NK-92 treated with Interleukin-12 subunit alpha and Interleukin-12 subunit beta, amount 100 ng/mL, for 24 hours (cell line): Measurements from ENCODE around the gene SUMO2.
A peak's percentile ranks its signal among the peaks of the same experiment; 100 is the strongest.
"Not testable (repeated sequence)": the region's sequence is repeated elsewhere in the genome, so short reads cannot be mapped to it uniquely, and the experiment has no call there.

Experiments
- DNase-seq: peaks from one replicate; lab custom pipeline; 2025; lab: John Stamatoyannopoulos, UW

Gene SUMO2

GRCh38 chr17:75144816-75145512, 37.8 kb downstream of the SUMO2 start:
- DNase-seq = no peak

- DNase-seq = no peak
Measured at GRCh38 chr17:75142236-75142971, 40.4 kb downstream of the SUMO2 start.

GRCh38 chr17:75138519-75138918, 44.2 kb downstream of the SUMO2 start:
- no peak for DNase-seq

DNA sequence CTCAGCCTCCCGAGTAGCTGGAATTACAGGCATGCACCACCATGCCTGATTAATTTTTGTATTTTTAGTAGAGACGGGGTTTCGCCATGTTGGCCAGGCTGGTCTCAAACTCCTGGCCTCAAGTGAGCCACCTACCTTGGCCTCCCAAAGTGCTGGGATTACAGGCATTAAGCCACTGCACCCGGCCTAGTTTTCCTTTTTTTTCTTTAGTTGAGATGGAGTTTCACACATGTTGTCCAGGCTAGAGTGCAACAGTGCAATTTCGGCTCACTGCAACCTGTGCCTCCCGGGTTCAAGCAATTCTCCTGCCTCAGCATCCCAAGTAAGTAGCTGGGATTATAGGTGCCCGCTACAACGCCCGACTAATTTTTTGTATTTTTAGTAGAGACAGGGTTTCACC, 45.0 kb downstream of the SUMO2 start:
- DNase-seq = not testable (repeated sequence)

- no peak for DNase-seq
Measured at GRCh38 chr17:75135946-75136345, 46.8 kb downstream of the SUMO2 start.

DNA sequence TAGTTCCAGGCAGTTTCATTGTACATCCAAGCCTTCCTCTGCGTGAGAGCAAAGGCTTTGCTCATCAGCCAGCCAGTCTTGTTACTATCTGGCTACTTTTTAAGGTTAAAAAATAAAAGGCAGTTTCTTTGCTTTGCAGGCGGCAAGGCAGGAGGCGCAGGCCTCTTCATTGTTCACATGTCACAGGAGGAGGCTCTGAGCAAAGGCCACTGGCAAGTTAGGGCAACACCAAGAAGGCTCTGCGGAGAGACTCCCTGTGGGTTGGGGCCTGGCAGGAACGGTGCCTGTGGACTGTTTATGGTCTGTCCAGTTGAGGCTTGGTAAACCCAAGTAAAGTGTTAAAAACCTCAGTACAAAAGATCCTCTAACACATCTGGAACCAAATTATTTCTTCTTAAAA, 47.3 kb downstream of the SUMO2 start:
- DNase-seq = no peak

DNA sequence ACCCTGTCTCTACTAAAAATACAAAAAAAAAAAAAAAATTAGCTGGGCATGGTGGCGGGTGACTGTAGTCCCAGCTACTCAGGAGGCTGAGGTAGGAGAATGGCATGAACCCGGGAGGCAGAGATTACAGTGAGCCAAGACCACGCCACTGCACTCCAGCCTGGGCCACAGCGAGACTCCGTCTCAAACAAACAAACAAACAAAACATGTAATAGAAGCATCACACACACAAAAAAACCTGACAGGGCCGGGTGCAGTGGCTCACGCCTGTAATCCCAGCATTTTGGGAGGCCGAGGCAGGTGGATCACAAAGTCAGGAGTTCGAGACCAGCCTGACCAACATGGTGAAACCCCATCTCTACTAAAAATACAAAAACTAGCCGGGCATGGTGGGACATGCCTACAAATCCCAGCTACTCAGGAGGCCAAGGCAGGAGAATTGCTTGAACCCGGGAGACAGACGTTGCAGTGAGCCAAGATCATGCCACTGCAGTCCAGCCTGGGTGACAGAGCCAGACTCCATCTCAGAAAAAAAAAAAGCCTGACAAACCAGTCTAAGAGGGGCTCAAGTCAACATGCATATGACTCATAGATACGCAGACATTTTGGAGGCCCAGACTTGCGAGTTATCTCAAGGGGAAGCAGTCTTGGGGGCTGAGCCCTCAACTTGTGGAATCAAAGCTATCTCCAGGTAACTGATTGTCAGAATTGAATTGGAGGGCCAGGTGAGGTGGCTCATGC, 49.0 kb downstream of the SUMO2 start:
- not testable (repeated sequence) for DNase-seq

DNA sequence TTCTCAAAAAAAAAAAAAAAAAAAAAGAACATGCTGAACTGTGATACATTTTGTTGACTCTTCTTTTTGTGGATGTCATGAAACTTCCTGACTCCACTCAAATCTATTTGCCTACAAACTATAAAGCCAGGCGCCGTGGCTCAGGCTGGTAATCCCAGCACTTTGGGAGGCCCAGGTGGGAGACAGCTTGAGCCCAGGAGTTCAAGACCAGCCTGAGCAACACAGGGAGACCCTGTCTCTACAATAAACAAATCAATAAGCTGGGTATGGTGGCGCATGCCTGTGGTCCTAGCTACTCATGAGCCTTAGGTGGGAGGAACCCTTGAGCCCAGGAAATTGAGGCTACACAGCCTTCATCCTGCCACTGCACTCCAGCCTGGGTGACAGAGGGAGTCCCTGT, 49.8 kb downstream of the SUMO2 start:
- no peak for DNase-seq

- not testable (repeated sequence) for DNase-seq
Measured at GRCh38 chr17:75132018-75133000, 50.5 kb downstream of the SUMO2 start.

GRCh38 chr17:75131278-75132017, 51.3 kb downstream of the SUMO2 start, which contains the start of gene NT5C:
NT5C (minus strand) TSS chr17:75131742; CDS start chr17:75131707, 35 bp downstream.
- peak; percentile 70 for DNase-seq

GRCh38 chr17:75130632-75131277, 52.0 kb downstream of the SUMO2 start:
- DNase-seq = peak; percentile 44

GRCh38 chr17:75130059-75130631, 52.6 kb downstream of the SUMO2 start:
- no peak for DNase-seq

DNA sequence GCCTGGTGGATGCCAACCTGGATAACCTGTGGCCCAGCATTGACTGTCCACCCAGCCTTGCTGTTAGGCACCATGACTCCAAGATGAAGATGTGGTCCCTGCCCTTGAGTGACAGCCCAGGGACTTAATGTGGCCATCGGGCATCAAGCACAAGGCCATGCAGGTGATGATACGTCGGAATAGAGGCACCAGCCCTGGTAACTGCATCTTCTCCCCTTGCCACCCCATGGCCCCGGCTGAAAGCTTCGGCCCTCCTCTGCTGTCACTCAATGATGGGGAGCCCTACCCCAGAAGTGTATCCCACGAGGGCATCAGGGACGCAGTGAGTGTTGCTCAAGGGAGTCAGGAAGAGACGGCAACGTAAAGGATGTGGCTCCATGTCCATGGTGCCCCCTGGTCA, 53.2 kb downstream of the SUMO2 start:
- DNase-seq = no peak

DNA sequence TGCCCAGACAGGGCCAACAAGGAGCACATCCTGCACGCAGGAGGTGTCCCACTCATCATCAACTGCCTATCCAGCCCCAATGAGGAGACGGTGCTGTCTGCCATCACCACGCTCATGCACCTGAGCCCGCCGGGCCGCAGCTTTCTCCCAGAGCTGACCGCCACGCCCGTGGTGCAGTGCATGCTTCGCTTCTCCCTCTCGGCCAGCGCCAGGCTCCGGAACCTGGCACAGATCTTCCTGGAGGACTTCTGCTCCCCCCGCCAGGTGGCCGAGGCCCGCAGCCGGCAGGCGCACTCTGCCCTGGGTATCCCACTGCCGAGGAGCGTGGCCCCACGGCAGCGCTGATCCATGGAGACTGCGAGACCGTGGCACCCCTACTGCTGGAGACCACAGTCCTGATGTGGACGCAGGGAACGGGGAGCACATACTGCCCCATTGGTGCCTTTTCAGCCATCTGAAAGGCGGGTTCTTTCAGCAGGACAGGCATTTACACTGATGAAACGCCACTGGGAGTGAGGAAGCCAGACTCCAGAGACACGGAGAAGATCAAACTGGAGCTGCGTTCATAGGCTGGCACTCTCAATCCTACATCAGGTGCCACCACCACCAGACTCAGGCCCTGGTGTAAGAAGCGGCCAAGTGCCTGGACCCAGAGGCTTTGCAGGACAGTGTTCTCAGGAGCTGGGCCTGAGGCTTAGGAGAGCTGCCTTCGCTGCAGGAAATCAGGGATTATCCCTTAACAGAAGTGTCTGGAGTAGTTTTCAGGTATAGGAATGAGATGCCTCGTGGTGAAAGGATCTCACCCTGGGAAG, 53.9 kb downstream of the SUMO2 start:
- DNase-seq = no peak

- DNase-seq = not testable (repeated sequence)
Measured at GRCh38 chr17:75127936-75128335, 54.8 kb downstream of the SUMO2 start.

GRCh38 chr17:75126954-75127353, 55.8 kb downstream of the SUMO2 start:
- no peak for DNase-seq

- DNase-seq = no peak
Measured at GRCh38 chr17:75125984-75126383, 56.8 kb downstream of the SUMO2 start.

GRCh38 chr17:75124819-75125162, 58.0 kb downstream of the SUMO2 start:
- DNase-seq = no peak
